ENCODE results near the gene FAM209B.
"Not testable (repeated sequence)": the region's sequence is repeated elsewhere in the genome, so short reads cannot be mapped to it uniquely, and the experiment has no call there.

Gene FAM209B

GRCh38 chr20:56554869-56555268, 21.8 kb downstream of the FAM209B start:
- no peaks in the 10 kb centered on the region for H3K36me3 ChIP-seq (ENCODE audit: insufficient read depth, low read length)
- TF ChIP-seq CTCF (IDR thresholded peaks at IDR 0.05; ENCODE audit: low read length) (no peak), EZH2 (IDR thresholded peaks at IDR 0.05; ENCODE audit: borderline replicate concordance, low read length) (no peak)
- H3F3A ChIP-seq (ENCODE audit: insufficient read depth, low read length): no peaks in the 10 kb centered on the region
- H2AFZ ChIP-seq (ENCODE audit: low read length): no peak overlapping the region
- H3K4me3 ChIP-seq (ENCODE audit: low read depth, low read length, poor library complexity, severe bottlenecking): no peak overlapping the region
- no peaks in the 10 kb centered on the region for H3K79me2 ChIP-seq (ENCODE audit: insufficient read depth, low read length)
- no peaks in the 10 kb centered on the region for H3K4me1 ChIP-seq (ENCODE audit: insufficient read depth, low read length, severe bottlenecking)
- H4K20me1 ChIP-seq (ENCODE audit: insufficient read depth, low read length): no peaks in the 10 kb centered on the region
- no peak overlapping the region for H3K9ac ChIP-seq (ENCODE audit: low read length)
- H3K4me2 ChIP-seq (ENCODE audit: low read length): no peak overlapping the region
- no peaks in the 10 kb centered on the region for H3K27me3 ChIP-seq (ENCODE audit: insufficient read depth, low read length)
- no peaks in the 10 kb centered on the region for H3K9me3 ChIP-seq (ENCODE audit: low read length)
- H3K9me2 ChIP-seq (ENCODE audit: low read depth, low read length): no peaks in the 10 kb centered on the region
- H3K27ac ChIP-seq (ENCODE audit: low read depth, low read length, poor library complexity, severe bottlenecking): no peak overlapping the region

- Histone ChIP-seq H3K36me3 (ENCODE audit: insufficient read depth, low read length) (no peaks in the 10 kb centered on the region), H4K20me1 (ENCODE audit: insufficient read depth, low read length) (no peaks in the 10 kb centered on the region), H3K9me2 (ENCODE audit: low read depth, low read length) (no peaks in the 10 kb centered on the region), H3K4me1 (ENCODE audit: insufficient read depth, low read length, severe bottlenecking) (no peaks in the 10 kb centered on the region), H2AFZ (ENCODE audit: low read length) (no peak overlapping the region), H3K9me3 (ENCODE audit: low read length) (no peaks in the 10 kb centered on the region), H3K4me3 (ENCODE audit: low read depth, low read length, poor library complexity, severe bottlenecking) (no peak overlapping the region), H3K79me2 (ENCODE audit: insufficient read depth, low read length) (no peaks in the 10 kb centered on the region), H3K27me3 (ENCODE audit: insufficient read depth, low read length) (no peaks in the 10 kb centered on the region), H3K27ac (ENCODE audit: low read depth, low read length, poor library complexity, severe bottlenecking) (no peak overlapping the region), H3F3A (ENCODE audit: insufficient read depth, low read length) (no peaks in the 10 kb centered on the region), H3K9ac (ENCODE audit: low read length) (no peak overlapping the region), H3K4me2 (ENCODE audit: low read length) (no peak overlapping the region)
- no peak for TF ChIP-seq CTCF (IDR thresholded peaks at IDR 0.05; ENCODE audit: low read length)
Observed at GRCh38 chr20:56558968-56559367, 25.9 kb downstream of the FAM209B start.

- H3K9me3 ChIP-seq (ENCODE audit: low read length); H4K20me1 ChIP-seq (ENCODE audit: insufficient read depth, low read length); H3K36me3 ChIP-seq (ENCODE audit: insufficient read depth, low read length); H3K9ac ChIP-seq (ENCODE audit: low read length); H3K4me2 ChIP-seq (ENCODE audit: low read length); H3K27me3 ChIP-seq (ENCODE audit: insufficient read depth, low read length); H3K79me2 ChIP-seq (ENCODE audit: insufficient read depth, low read length); H3K9me2 ChIP-seq (ENCODE audit: low read depth, low read length); H3F3A ChIP-seq (ENCODE audit: insufficient read depth, low read length); H2AFZ ChIP-seq (ENCODE audit: low read length); H3K4me1 ChIP-seq (ENCODE audit: insufficient read depth, low read length, severe bottlenecking); H3K27ac ChIP-seq (ENCODE audit: low read depth, low read length, poor library complexity, severe bottlenecking); H3K4me3 ChIP-seq (ENCODE audit: low read depth, low read length, poor library complexity, severe bottlenecking): not testable (repeated sequence)
Observed at GRCh38 chr20:56564526-56564925, 31.5 kb downstream of the FAM209B start.

GRCh38 chr20:56565511-56565910, 32.5 kb downstream of the FAM209B start:
- Histone ChIP-seq H3K4me1 (ENCODE audit: insufficient read depth, low read length, severe bottlenecking) (no peaks in the 10 kb centered on the region), H3K4me3 (ENCODE audit: low read depth, low read length, poor library complexity, severe bottlenecking) (no peak overlapping the region), H3K9ac (ENCODE audit: low read length) (no peak overlapping the region), H3K79me2 (ENCODE audit: insufficient read depth, low read length) (no peaks in the 10 kb centered on the region), H3K9me2 (ENCODE audit: low read depth, low read length) (no peaks in the 10 kb centered on the region), H4K20me1 (ENCODE audit: insufficient read depth, low read length) (no peaks in the 10 kb centered on the region), H3K27ac (ENCODE audit: low read depth, low read length, poor library complexity, severe bottlenecking) (no peak overlapping the region), H3K9me3 (ENCODE audit: low read length) (no peaks in the 10 kb centered on the region), H3F3A (ENCODE audit: insufficient read depth, low read length) (no peaks in the 10 kb centered on the region), H2AFZ (ENCODE audit: low read length) (no peak overlapping the region), H3K36me3 (ENCODE audit: insufficient read depth, low read length) (no peaks in the 10 kb centered on the region), H3K4me2 (ENCODE audit: low read length) (no peak overlapping the region), H3K27me3 (ENCODE audit: insufficient read depth, low read length) (no peaks in the 10 kb centered on the region)
- TF ChIP-seq CTCF (IDR thresholded peaks at IDR 0.05; ENCODE audit: low read length): no peak

Measured in OCI-LY1 (cell line).